Adrenal gland (tissue), 12 donors: ENCODE data around the gene MKNK1. TPM values are rescaled to one million over a fixed set of nuclear protein-coding genes. Genes with fewer than 3 reads are reported as not detected.
A peak's percentile ranks its signal among the peaks of the same experiment; 100 is the strongest.

ENCODE experiments used
- DNase-seq, 7 donors: peaks; one replicate each; pipeline ENCODE4 v3.0.0-alpha.2; 2019 to 2020
- H3K27ac ChIP-seq, 5 donors: fragments of 200-600 bp; sonication (generic) in 4 of 5; 1 replicate in 3 of 5; 2 replicates in 2 of 5; pipeline versions ENCODE4 v1.5.1 to v1.8.0; 2016 to 2020; ENCODE audit warnings: mild to moderate bottlenecking in 1 of 5
- H3K27me3 ChIP-seq: fragments of 200-600 bp; 2 replicates; pipeline ENCODE4 v1.8.0; 2021
- H3K36me3 ChIP-seq, 2 donors: fragments of 200-600 bp; replicated peaks in 1 of 2; 1 replicate in 1 of 2; 2 replicates in 1 of 2; pipeline versions ENCODE4 v1.5.1 to v1.8.0; 2018 to 2022
- H3K4me1 ChIP-seq, 2 donors: fragments of 200-600 bp; replicated peaks in 1 of 2; 1 replicate in 1 of 2; 2 replicates in 1 of 2; pipeline versions ENCODE4 v1.5.1 to v1.8.0; 2018 to 2021
- H3K4me3 ChIP-seq, 4 donors: fragments of 200-600 bp; sonication (generic) in 3 of 4; one replicate each; pipeline ENCODE4 v1.5.1; 2016 to 2018
- H3K9me3 ChIP-seq, 3 donors: fragments of 200-600 bp; sonication (generic) in 1 of 3; replicated peaks in 1 of 3; 1 replicate in 2 of 3; 2 replicates in 1 of 3; pipeline versions ENCODE4 v1.5.1 to v1.8.0; 2016 to 2021
- CTCF ChIP-seq, 6 experiments: fragments of 450-650 bp in 4 of 6; fragments of 200-600 bp in 2 of 6; sonication (generic) in 1 of 6; IDR thresholded peaks; 1 replicate in 5 of 6; 2 replicates in 1 of 6; pipeline versions ENCODE4 v1.5.1 to v1.8.0; 2016 to 2021; ENCODE audit warnings: antibody characterized with exemption in 6 of 6, mild to moderate bottlenecking in 2 of 6, moderate library complexity in 1 of 6
- POLR2A ChIP-seq, 2 donors: fragments of 450-650 bp; IDR thresholded peaks; one replicate each; pipeline ENCODE4 v1.6.1; 2017; ENCODE audit warnings: antibody characterized with exemption in 2 of 2, mild to moderate bottlenecking in 2 of 2, moderate library complexity in 1 of 2
- WGBS, 4 donors: extraction: QIAGEN DNeasy Blood & Tissue Kit in 2 of 4; methylation state at CpG; one replicate each; pipeline versions ENCODE4 v1.1.5 to v1.1.7; 2013 to 2017; 5-methylcytosine and 5-hydroxymethylcytosine counted together
- intact Hi-C, 2 donors: fragments of 100-400 bp; cut with DNase I; formaldehyde crosslinking; loops; one replicate each; pipeline versions ENCODE4 v1.14.1 to v1.15.0; 2022 to 2023
- polyA plus RNA-seq, 3 donors: library from polyadenylated mRNA; stranded (reverse); fragments of 200-250 nt in 2 of 3; fragments of 350-450 nt in 1 of 3; fragmentation: Illumina TruSeq in 1 of 3; extraction: RNeasy Lipid Tissue Mini Kit (QIAGEN cat#74804) in 1 of 3; gene quantifications; one replicate each; pipeline ENCODE4 v1.2.3, GENCODE V29; 2013 to 2014
- total RNA-seq, 9 donors: library from RNA; depleted of rRNA in 4 of 9; stranded (reverse); fragments of >200 nt in 4 of 9; fragments of 120-200 nt in 1 of 9; fragmentation: NEBNext Ultra II Directional in 1 of 9; extraction: Animal tissue kit (Norgen Biotek cat#: 25700) in 1 of 9; gene quantifications; one replicate each; pipeline versions ENCODE4 v1.1.0 to v1.2.4, GENCODE V29; 2013 to 2023
- donor health status: healthy with polysubstance abuse.
- donor health status: Bipolar disorder and iron deficiency.
- donor health status: DM: yes; HTN: yes; CAD: no.
- donor health status: DM: no; HTN: no; CAD: no.
- donor health status: DM: no; HTN: no; CAD: no.
- donor health status: DM: yes; HTN: yes; CAD: no.

Gene MKNK1
- total and polyA plus RNA-seq, 12 donors = 29.6 to 83.0 (median 46.5) TPM

GRCh38 chr1:46532498-46533178 is 71.4 kb downstream of the MKNK1 start:
- Histone ChIP-seq H3K27me3 (peaks cover 5% of the 10 kb centered on the region), H3K4me1 (peaks cover 5 to 8% of the 10 kb centered on the region in 2 donors), H3K27ac (peak overlapping the region in 2 of 5 donors; percentile 42 to 65), H3K36me3 (no peaks in the 10 kb centered on the region), H3K4me3 (peak overlapping the region in 1 of 4 donors; percentile 55), H3K9me3 (no peaks in the 10 kb centered on the region)
- 1 to 5% (median 1%) methylated on average over 4 to 31 of the region's 31 CpGs for WGBS, 4 donors
- peak; percentile 58 to 70 (median 62) for DNase-seq
- peak; percentile 26 to 67 (median 52) for TF ChIP-seq CTCF (IDR thresholded peaks at IDR 0.05)
- TF ChIP-seq POLR2A (IDR thresholded peaks at IDR 0.05) = peak in 1 of 2 donors; percentile 17
- intact Hi-C loops = loop anchor here in 1 of 2 donors (5.0 kb wide), 2 partner anchors 125 to 190 kb away; no protein-coding TSS in a partner anchor

- 53 to 75% (median 64%) methylated on average over 3 of the region's 3 CpGs for WGBS, 4 donors
- TF ChIP-seq POLR2A (IDR thresholded peaks at IDR 0.05) (no peak), CTCF (IDR thresholded peaks at IDR 0.05) (no peak)
- H3K27me3 ChIP-seq = no peaks in the 10 kb centered on the region
Observed at GRCh38 chr1:46532095-46532494, 72.0 kb downstream of the MKNK1 start.

GRCh38 chr1:46530791-46531409 is 73.2 kb downstream of the MKNK1 start:
- no peaks in the 10 kb centered on the region for H3K9me3 ChIP-seq
- H3K36me3 ChIP-seq = no peaks in the 10 kb centered on the region
- H3K27me3 ChIP-seq = no peaks in the 10 kb centered on the region
- H3K27ac ChIP-seq = no peak overlapping the region
- WGBS, 4 donors = 66 to 82% (median 71%) methylated on average over 4 to 6 of the region's 6 CpGs
- DNase-seq = no peak
- TF ChIP-seq POLR2A (IDR thresholded peaks at IDR 0.05) = no peak
- TF ChIP-seq CTCF (IDR thresholded peaks at IDR 0.05) = no peak
- H3K4me1 ChIP-seq = peaks cover 5 to 10% of the 10 kb centered on the region in 2 donors
- H3K4me3 ChIP-seq = no peak overlapping the region
- intact Hi-C loops = loop anchor here in 1 of 2 donors (5.0 kb wide), 2 partner anchors 124 to 191 kb away; no protein-coding TSS in a partner anchor

More at GRCh38 chr1:46532095-46532494, 72.0 kb downstream of the MKNK1 start:
- peaks cover 5 to 10% of the 10 kb centered on the region in 2 donors for H3K4me1 ChIP-seq
- H3K27ac ChIP-seq = no peak overlapping the region
- H3K36me3 ChIP-seq = no peaks in the 10 kb centered on the region
- DNase-seq = no peak
- no peaks in the 10 kb centered on the region for H3K9me3 ChIP-seq
- intact Hi-C loops = loop anchor here in 1 of 2 donors (5.0 kb wide), 2 partner anchors 125 to 190 kb away; no protein-coding TSS in a partner anchor
- no peak overlapping the region for H3K4me3 ChIP-seq

- 27 to 90% (median 77%) methylated on average over 2 to 3 of the region's 3 CpGs for WGBS, 4 donors
- Histone ChIP-seq H3K9me3 (no peaks in the 10 kb centered on the region), H3K4me1 (peaks cover 5 to 10% of the 10 kb centered on the region in 2 donors), H3K4me3 (no peak overlapping the region), H3K27ac (no peak overlapping the region), H3K27me3 (no peaks in the 10 kb centered on the region), H3K36me3 (no peaks in the 10 kb centered on the region)
- intact Hi-C loops = loop anchor here in 1 of 2 donors (5.0 kb wide), 2 partner anchors 123 to 192 kb away; no protein-coding TSS in a partner anchor
- DNase-seq = no peak
- TF ChIP-seq CTCF (IDR thresholded peaks at IDR 0.05) (no peak), POLR2A (IDR thresholded peaks at IDR 0.05) (no peak)
Observed at GRCh38 chr1:46530311-46530710, 73.8 kb downstream of the MKNK1 start.
